Body of pancreas (tissue), 4 donors: Measurements from ENCODE around the gene PEAK1.

Experiments
- POLR2A ChIP-seq, 3 donors: fragments of 450-650 bp; IDR thresholded peaks; one replicate each; pipeline ENCODE4 v1.6.1; 2016; ENCODE audit warnings: antibody characterized with exemption in 3 of 3, mild to moderate bottlenecking in 2 of 3
- TF ChIP-seq, protein P1 (sequence below), 7 experiments: fragments of 450-650 bp in 4 of 7; fragments of 200-600 bp in 3 of 7; sonication (generic) in 3 of 7; IDR thresholded peaks; one replicate each; pipeline ENCODE4 v1.5.1; 2016 to 2019; ENCODE audit warnings: antibody characterized with exemption in 7 of 7

DNA sequence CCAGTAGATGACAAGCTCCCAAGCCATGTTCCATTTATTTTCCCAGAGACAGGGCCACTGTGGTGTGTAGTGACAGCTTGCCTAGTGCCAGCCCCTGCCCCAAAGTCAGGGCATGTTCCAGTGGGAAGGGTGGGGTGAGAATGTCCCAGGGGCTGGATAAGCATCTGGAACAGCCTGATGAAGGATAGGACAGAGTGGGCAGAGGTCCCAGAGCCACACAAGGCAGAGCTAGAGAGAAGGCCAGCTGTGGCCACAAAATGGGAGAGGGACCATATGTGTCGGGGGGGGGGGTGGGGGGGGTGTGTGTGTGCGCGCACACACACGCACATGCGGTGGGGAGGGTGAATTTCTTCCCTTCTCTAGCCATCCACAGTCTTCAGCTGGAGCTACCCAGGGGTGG, 322.0 kb downstream of the PEAK1 start:
- TF ChIP-seq POLR2A (IDR thresholded peaks at IDR 0.05): no peak
- TF ChIP-seq, protein P1, sequence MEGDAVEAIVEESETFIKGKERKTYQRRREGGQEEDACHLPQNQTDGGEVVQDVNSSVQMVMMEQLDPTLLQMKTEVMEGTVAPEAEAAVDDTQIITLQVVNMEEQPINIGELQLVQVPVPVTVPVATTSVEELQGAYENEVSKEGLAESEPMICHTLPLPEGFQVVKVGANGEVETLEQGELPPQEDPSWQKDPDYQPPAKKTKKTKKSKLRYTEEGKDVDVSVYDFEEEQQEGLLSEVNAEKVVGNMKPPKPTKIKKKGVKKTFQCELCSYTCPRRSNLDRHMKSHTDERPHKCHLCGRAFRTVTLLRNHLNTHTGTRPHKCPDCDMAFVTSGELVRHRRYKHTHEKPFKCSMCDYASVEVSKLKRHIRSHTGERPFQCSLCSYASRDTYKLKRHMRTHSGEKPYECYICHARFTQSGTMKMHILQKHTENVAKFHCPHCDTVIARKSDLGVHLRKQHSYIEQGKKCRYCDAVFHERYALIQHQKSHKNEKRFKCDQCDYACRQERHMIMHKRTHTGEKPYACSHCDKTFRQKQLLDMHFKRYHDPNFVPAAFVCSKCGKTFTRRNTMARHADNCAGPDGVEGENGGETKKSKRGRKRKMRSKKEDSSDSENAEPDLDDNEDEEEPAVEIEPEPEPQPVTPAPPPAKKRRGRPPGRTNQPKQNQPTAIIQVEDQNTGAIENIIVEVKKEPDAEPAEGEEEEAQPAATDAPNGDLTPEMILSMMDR (IDR thresholded peaks at IDR 0.05): no peak
